OCI-LY7 (cell line): ENCODE results near the gene PCBD1. TPM values are rescaled to one million over a fixed set of nuclear protein-coding genes. Genes with fewer than 3 reads are reported as not detected.

Experiments used
- BruUV-seq: library from RNA; stranded (reverse); fragments of 400-500 nt; replicated peaks from 2 replicates; lab custom pipeline; 2021; lab: Mats Ljungman, UMichigan
- CTCF ChIA-PET: fragments of 300-600 bp; sonication (Branson Sonifier 250); formaldehyde crosslinking; loops from one replicate; lab custom pipeline; 2022; ENCODE audit warnings: antibody characterized with exemption; ENCODE audit not compliant: unreplicated experiment; lab: Charles Lee
- POLR2A ChIA-PET: fragments of 300-600 bp; sonication (Branson Sonifier 250); formaldehyde crosslinking; loops from one replicate; lab custom pipeline; 2022; ENCODE audit warnings: antibody characterized with exemption; lab: Charles Lee
- DNase-seq: peaks from one replicate; pipeline ENCODE4 v3.0.0-alpha.2; 2015; ENCODE audit warnings: low spot score
- H2AFZ ChIP-seq: fragments of 200-600 bp; sonication (generic), shearing (Covaris generic); 2 replicates; pipeline ENCODE4 v1.6.1; 2014; ENCODE audit warnings: mild to moderate bottlenecking, antibody characterized with exemption, low read length, moderate library complexity
- H3K27ac ChIP-seq: fragments of 200-600 bp; sonication (generic); 2 replicates; pipeline ENCODE4 v1.5.1; 2014; ENCODE audit warnings: mixed run types, low read depth, mild to moderate bottlenecking, moderate library complexity, low read length, inconsistent platforms; ENCODE audit not compliant: poor library complexity, severe bottlenecking
- H3K36me3 ChIP-seq: fragments of 200-600 bp; sonication (generic); 2 replicates; pipeline ENCODE4 v1.6.1; 2014; ENCODE audit warnings: mild to moderate bottlenecking, antibody characterized with exemption, low read length, moderate library complexity, mixed read lengths; ENCODE audit not compliant: insufficient read depth
- H3K4me1 ChIP-seq: fragments of 200-600 bp; sonication (generic); 2 replicates; pipeline ENCODE4 v1.5.1; 2014; ENCODE audit warnings: mild to moderate bottlenecking, low read length; ENCODE audit not compliant: insufficient read depth, poor library complexity, severe bottlenecking
- H3K4me2 ChIP-seq: fragments of 200-600 bp; sonication (generic); 2 replicates; pipeline ENCODE4 v1.6.1; 2014; ENCODE audit warnings: mild to moderate bottlenecking, low read length
- H3K4me3 ChIP-seq: fragments of 200-600 bp; sonication (generic); 2 replicates; pipeline ENCODE4 v1.5.1; 2014; ENCODE audit warnings: mild to moderate bottlenecking, low read depth, low read length; ENCODE audit not compliant: poor library complexity, severe bottlenecking
- H3K79me2 ChIP-seq: fragments of 200-600 bp; sonication (generic); 2 replicates; pipeline ENCODE4 v1.6.1; 2016; ENCODE audit warnings: low read depth, mild to moderate bottlenecking, low read length, moderate library complexity, mixed read lengths; ENCODE audit not compliant: insufficient read depth
- H3K9me2 ChIP-seq: fragments of 200-600 bp; sonication (generic); 2 replicates; pipeline ENCODE4 v1.6.1; 2016; ENCODE audit warnings: mild to moderate bottlenecking, low read length, mixed read lengths; ENCODE audit not compliant: insufficient read depth
- H3K9me3 ChIP-seq: fragments of 200-600 bp; sonication (generic); 2 replicates; pipeline ENCODE4 v1.6.1; 2014; ENCODE audit warnings: mild to moderate bottlenecking, mixed run types, low read length, mixed read lengths
- H4K20me1 ChIP-seq: fragments of 200-600 bp; sonication (generic); 2 replicates; pipeline ENCODE4 v1.6.1; 2014; ENCODE audit warnings: mild to moderate bottlenecking, antibody characterized with exemption, low read length, moderate library complexity, mixed read lengths; ENCODE audit not compliant: insufficient read depth
- CTCF ChIP-seq: fragments of 200-600 bp; sonication (generic); conservative IDR thresholded peaks from 2 replicates; pipeline ENCODE4 v1.5.1; 2014; ENCODE audit warnings: mild to moderate bottlenecking, antibody characterized with exemption, low read length, moderate library complexity, mixed read lengths
- EZH2phosphoT487 ChIP-seq: fragments of 200-600 bp; sonication (generic); IDR thresholded peaks from 2 replicates; pipeline ENCODE4 v1.6.1; 2018; ENCODE audit warnings: low read depth, borderline replicate concordance, mild to moderate bottlenecking, mixed run types, antibody characterized with exemption, low read length, moderate library complexity, mixed read lengths
- intact Hi-C: fragments of 100-400 bp; cut with micrococcal nuclease; formaldehyde crosslinking; loops from one replicate; pipeline ENCODE4 v1.10.0; 2022; ENCODE audit not compliant: unreplicated experiment
- total RNA-seq, 2 experiments: library from RNA; depleted of rRNA in 1 of 2; stranded (reverse); fragments of >200 nt in 1 of 2; shearing (Covaris generic) in 1 of 2; gene quantifications; 2 replicates each; pipeline ENCODE4 v1.2.3, GENCODE V29; 2014 to 2022

The PCBD1 gene
- total RNA-seq, 2 experiments from 2014 or later: 4.9 to 25.4 TPM

- H3K9me2 ChIP-seq: no peaks in the 10 kb centered on the region
- no peak overlapping the region for H3K4me3 ChIP-seq
- TF ChIP-seq CTCF: no peak
- no peak overlapping the region for H3K27ac ChIP-seq
- BruUV-seq: no TSS peak
- no peak overlapping the region for H3K4me2 ChIP-seq
- ChIA-PET CTCF (interaction anchor here (0.9 kb wide), 1 partner anchor 1094 kb away, joined by 3 read pairs; no protein-coding TSS in a partner anchor), POLR2A (no interaction called here)
- H2AFZ ChIP-seq: no peak overlapping the region
- intact Hi-C loops: loop anchor here (1.0 to 5.0 kb wide), 2 partner anchors 310 to 383 kb away; partner anchors contain the start of gene UNC5B
- no peak for DNase-seq
- H3K79me2 ChIP-seq: no peaks in the 10 kb centered on the region
- no peaks in the 10 kb centered on the region for H3K4me1 ChIP-seq
- H3K9me3 ChIP-seq: no peaks in the 10 kb centered on the region
- H3K36me3 ChIP-seq: no peaks in the 10 kb centered on the region
- H4K20me1 ChIP-seq: no peaks in the 10 kb centered on the region
Observed at GRCh38 chr10:70902661-70903261, 14.4 kb upstream of the PCBD1 start.

- Histone ChIP-seq H3K9me2 (no peaks in the 10 kb centered on the region), H3K9me3 (no peaks in the 10 kb centered on the region), H4K20me1 (no peaks in the 10 kb centered on the region), H3K4me2 (no peak overlapping the region), H2AFZ (no peak overlapping the region), H3K4me3 (no peak overlapping the region), H3K36me3 (no peaks in the 10 kb centered on the region), H3K4me1 (no peaks in the 10 kb centered on the region), H3K79me2 (no peaks in the 10 kb centered on the region), H3K27ac (no peak overlapping the region)
- intact Hi-C loops: loop anchor here (5.0 kb wide), 1 partner anchor 311 kb away; the partner anchor contains the start of gene UNC5B
- BruUV-seq: no TSS peak
- ChIA-PET POLR2A (no interaction called here), CTCF (no interaction called here)
- no peak for DNase-seq
- no peak for TF ChIP-seq CTCF
- TF ChIP-seq EZH2phosphoT487: no peak
Observed at GRCh38 chr10:70901276-70901878, 13.0 kb upstream of the PCBD1 start.

- no peaks in the 10 kb centered on the region for H3K36me3 ChIP-seq
- no peak for DNase-seq
- BruUV-seq: no TSS peak
- no peaks in the 10 kb centered on the region for H3K4me1 ChIP-seq
- H3K9me2 ChIP-seq: no peaks in the 10 kb centered on the region
- CTCF ChIA-PET: no interaction called here
- intact Hi-C loops: no loop called here
- H2AFZ ChIP-seq: no peak overlapping the region
- H3K4me2 ChIP-seq: no peak overlapping the region
- no peaks in the 10 kb centered on the region for H4K20me1 ChIP-seq
- H3K79me2 ChIP-seq: no peaks in the 10 kb centered on the region
- POLR2A ChIA-PET: no interaction called here
- H3K9me3 ChIP-seq: no peaks in the 10 kb centered on the region
- H3K27ac ChIP-seq: no peak overlapping the region
- no peak overlapping the region for H3K4me3 ChIP-seq
- TF ChIP-seq CTCF (no peak), EZH2phosphoT487 (no peak)
Observed at GRCh38 chr10:70899096-70899495, 10.7 kb upstream of the PCBD1 start.
